GM19193 (cell line): Measurements from ENCODE around the gene ACSL1.

Experiments used
- POLR2A ChIP-seq: IDR thresholded peaks from 4 replicates; pipeline ENCODE4 v1.6.1; 2011; ENCODE audit not compliant: insufficient read depth, insufficient read length; ENCODE audit errors: extremely low read depth

ACSL1 gene

GRCh38 chr4:184713887-184714286 is 111.9 kb downstream of the ACSL1 start:
- no peak for TF ChIP-seq POLR2A

DNA sequence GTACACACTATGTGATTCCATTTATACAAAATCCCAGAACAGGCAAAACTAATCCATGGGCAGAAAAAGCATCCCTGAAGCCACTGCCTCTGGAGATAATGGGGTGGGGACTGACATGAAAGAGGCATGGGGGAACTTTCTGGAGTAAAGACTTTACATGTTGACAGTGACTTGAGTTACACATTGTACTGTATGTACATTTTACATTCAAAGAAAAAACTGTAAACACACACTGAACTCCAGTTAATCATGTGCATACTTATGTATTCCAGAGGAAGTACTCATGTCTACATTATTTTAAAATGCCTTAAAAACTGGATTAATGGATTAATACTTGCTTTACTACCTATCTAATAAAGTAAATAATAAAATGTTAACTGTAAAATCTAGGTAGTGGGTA is 113.4 kb downstream of the ACSL1 start:
- TF ChIP-seq POLR2A, result no peak

- no peak for TF ChIP-seq POLR2A
Measured at GRCh38 chr4:184706453-184706852, 119.3 kb downstream of the ACSL1 start.

GRCh38 chr4:184705692-184706091 is 120.1 kb downstream of the ACSL1 start:
- TF ChIP-seq POLR2A, result no peak
